Gastrocnemius medialis (tissue), 4 donors: ENCODE data around the gene SAMD11. TPM values are rescaled to one million over a fixed set of nuclear protein-coding genes. Genes with fewer than 3 reads are reported as not detected.

Source experiments
- ATAC-seq, 2 donors: fragments of 150-250 bp; one replicate each; pipeline ENCODE4 v1.9.1; 2016
- DNase-seq, 2 donors: peaks; one replicate each; pipeline ENCODE4 v3.0.0-alpha.2; 2019
- H3K27ac ChIP-seq, 4 donors: fragments of 200-600 bp; sonication (generic); 1 replicate in 1 of 4; 2 replicates in 3 of 4; pipeline ENCODE4 v1.5.1; 2016 to 2018; ENCODE audit warnings: mild to moderate bottlenecking in 2 of 4, moderate library complexity in 1 of 4
- H3K27me3 ChIP-seq, 3 donors: fragments of 200-600 bp; sonication (generic) in 2 of 3; 1 replicate in 1 of 3; 2 replicates in 2 of 3; pipeline versions ENCODE4 v1.5.1 to v1.6.0; 2016 to 2019; ENCODE audit warnings: mild to moderate bottlenecking in 1 of 3, moderate library complexity in 1 of 3
- H3K36me3 ChIP-seq, 2 donors: fragments of 200-600 bp; sonication (generic) in 1 of 2; one replicate each; pipeline ENCODE4 v1.5.1; 2017 to 2018
- H3K4me1 ChIP-seq, 2 donors: fragments of 200-600 bp; sonication (generic) in 1 of 2; one replicate each; pipeline ENCODE4 v1.5.1; 2016 to 2017; ENCODE audit warnings: mild to moderate bottlenecking in 2 of 2
- H3K4me3 ChIP-seq, 4 donors: fragments of 200-600 bp; sonication (generic) in 3 of 4; 1 replicate in 1 of 4; 2 replicates in 3 of 4; pipeline ENCODE4 v1.5.1; 2016 to 2019; ENCODE audit warnings: mild to moderate bottlenecking in 2 of 4
- H3K9me3 ChIP-seq, 3 donors: fragments of 200-600 bp; sonication (generic) in 2 of 3; 1 replicate in 1 of 3; 2 replicates in 2 of 3; pipeline ENCODE4 v1.5.1; 2016 to 2019
- CTCF ChIP-seq, 5 experiments: fragments of 450-650 bp in 3 of 5; fragments of 200-600 bp in 2 of 5; sonication (generic) in 2 of 5; IDR thresholded peaks in 4 of 5; conservative IDR thresholded peaks in 1 of 5; 1 replicate in 4 of 5; 2 replicates in 1 of 5; pipeline ENCODE4 v1.5.1; 2016 to 2019; ENCODE audit warnings: antibody characterized with exemption in 5 of 5, mild to moderate bottlenecking in 3 of 5, moderate library complexity in 3 of 5
- POLR2A ChIP-seq, 2 donors: fragments of 450-650 bp; IDR thresholded peaks; one replicate each; pipeline ENCODE4 v1.6.1; 2017; ENCODE audit warnings: antibody characterized with exemption in 2 of 2, mild to moderate bottlenecking in 2 of 2, moderate library complexity in 2 of 2
- in situ Hi-C, 4 donors: fragments of 200-750 bp; cut with MboI; loops; one replicate each; pipeline versions ENCODE4 v1.15.0 to v1.8.0; 2017; ENCODE audit warnings: low sequenced_read_pairs in 4 of 4
- intact Hi-C: fragments of 100-400 bp; cut with DNase I; formaldehyde crosslinking; loops from one replicate; pipeline ENCODE4 v1.15.1; 2023; ENCODE audit warnings: low total_unique reads
- total RNA-seq, 4 donors: library from RNA; depleted of rRNA; stranded (reverse); fragments of >200 nt; gene quantifications; one replicate each; pipeline versions ENCODE4 v1.1.0 to v1.2.3, GENCODE V29; 2016

SAMD11 gene
- total RNA-seq, 4 donors from 2014 or later, result 0.17 to 0.38 TPM; not detected in 2

- DNase-seq (no peak), ATAC-seq (no peak)
- Histone ChIP-seq H3K27ac (no peak overlapping the region), H3K27me3 (peaks cover 11 to 56% (median 25%) of the 10 kb centered on the region in 3 donors), H3K9me3 (no peaks in the 10 kb centered on the region), H3K4me1 (peaks cover 2 to 3% of the 10 kb centered on the region in 2 donors), H3K36me3 (no peaks in the 10 kb centered on the region), H3K4me3 (no peak overlapping the region)
- no peak for TF ChIP-seq CTCF (IDR thresholded peaks at IDR 0.05 in 4 of 5, conservative IDR thresholded peaks at IDR 0.05 in 1 of 5)
- TF ChIP-seq POLR2A (IDR thresholded peaks at IDR 0.05), result no peak
- intact Hi-C loops, result no loop called here
- in situ Hi-C loops, result no loop called here
These were observed 8.2 kb upstream of the SAMD11 start for GRCh38 chr1:915295-916172.

GRCh38 chr1:916173-917075, 7.3 kb upstream of the SAMD11 start:
- ATAC-seq (no peak), DNase-seq (no peak)
- Histone ChIP-seq H3K36me3 (no peaks in the 10 kb centered on the region), H3K27me3 (peaks cover 3 to 50% (median 16%) of the 10 kb centered on the region in 3 donors), H3K27ac (no peak overlapping the region), H3K4me1 (peaks cover 11 to 12% of the 10 kb centered on the region in 2 donors), H3K4me3 (no peak overlapping the region), H3K9me3 (no peaks in the 10 kb centered on the region)
- intact Hi-C loops, result no loop called here
- in situ Hi-C loops, result no loop called here
- TF ChIP-seq POLR2A (IDR thresholded peaks at IDR 0.05), result no peak
- no peak for TF ChIP-seq CTCF (IDR thresholded peaks at IDR 0.05 in 4 of 5, conservative IDR thresholded peaks at IDR 0.05 in 1 of 5)

GRCh38 chr1:917076-917459, 6.7 kb upstream of the SAMD11 start:
- TF ChIP-seq CTCF (IDR thresholded peaks at IDR 0.05 in 4 of 5, conservative IDR thresholded peaks at IDR 0.05 in 1 of 5) (no peak), POLR2A (IDR thresholded peaks at IDR 0.05) (no peak)
- Histone ChIP-seq H3K4me1 (peaks cover 11 to 12% of the 10 kb centered on the region in 2 donors), H3K4me3 (no peak overlapping the region), H3K27ac (no peak overlapping the region), H3K9me3 (no peaks in the 10 kb centered on the region), H3K36me3 (no peaks in the 10 kb centered on the region), H3K27me3 (peaks cover 0 to 48% (median 16%) of the 10 kb centered on the region in 3 donors)
- in situ Hi-C loops (no loop called here), intact Hi-C loops (no loop called here)
- ATAC-seq (no peak), DNase-seq (no peak)

GRCh38 chr1:917466-918091, 6.1 kb upstream of the SAMD11 start:
- Histone ChIP-seq H3K4me3 (no peak overlapping the region), H3K4me1 (peaks cover 11 to 12% of the 10 kb centered on the region in 2 donors), H3K27me3 (peaks cover 0 to 44% (median 16%) of the 10 kb centered on the region in 3 donors), H3K9me3 (no peaks in the 10 kb centered on the region), H3K36me3 (no peaks in the 10 kb centered on the region), H3K27ac (no peak overlapping the region)
- ATAC-seq (no peak), DNase-seq (no peak)
- intact Hi-C loops (no loop called here), in situ Hi-C loops (no loop called here)
- no peak for TF ChIP-seq CTCF (IDR thresholded peaks at IDR 0.05 in 4 of 5, conservative IDR thresholded peaks at IDR 0.05 in 1 of 5)
- TF ChIP-seq POLR2A (IDR thresholded peaks at IDR 0.05), result no peak
